ENCODE measurements around the gene UNC13D. TPM values are rescaled to one million over a fixed set of nuclear protein-coding genes. Genes with fewer than 3 reads are reported as not detected.
A peak's percentile ranks its signal among the peaks of the same experiment; 100 is the strongest.
"Not testable (repeated sequence)": the region's sequence is repeated elsewhere in the genome, so short reads cannot be mapped to it uniquely, and the experiment has no call there.

Gene UNC13D
- polyA plus RNA-seq, 3 donors = 4.5 to 6.9 (median 5.5) TPM

DNA sequence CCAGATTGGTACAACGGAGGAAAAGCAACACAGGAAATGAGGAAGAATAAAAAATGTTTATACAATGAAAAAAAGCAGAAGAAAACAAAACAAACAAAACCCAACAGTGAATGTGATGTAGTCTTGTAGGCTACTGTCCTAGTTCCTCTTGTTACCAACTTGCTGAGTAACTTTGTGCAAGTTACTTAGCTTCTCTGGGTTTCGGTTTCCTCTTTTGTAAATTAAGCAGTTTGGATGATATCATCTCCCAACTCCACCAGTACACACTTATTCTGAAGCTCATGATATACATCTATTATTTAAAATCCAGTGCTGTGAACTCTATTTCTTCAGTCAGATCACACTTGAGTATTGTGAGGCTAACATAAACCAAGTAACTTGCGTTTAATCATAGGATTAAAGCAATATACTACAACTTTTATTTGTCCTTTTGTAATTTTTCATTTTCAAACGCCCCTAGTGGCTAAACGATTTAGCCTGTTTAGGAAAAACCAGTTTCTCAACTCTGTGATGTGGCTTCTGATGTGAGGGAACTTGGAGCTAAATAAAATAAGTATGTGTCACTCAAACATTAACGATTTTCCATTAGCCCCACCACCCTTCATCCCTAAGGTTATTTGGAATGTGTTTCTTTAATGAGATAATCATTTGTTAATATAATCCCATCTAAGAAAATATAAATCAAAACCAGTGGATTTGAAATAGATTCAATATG is 61.0 kb downstream of the UNC13D start:
- DNase-seq (ENCODE audit: extremely low read depth in 1 of 11, low read depth in 9 of 11, low spot score in 4 of 11) = peak in 1 of 11 donors; percentile 77

DNA sequence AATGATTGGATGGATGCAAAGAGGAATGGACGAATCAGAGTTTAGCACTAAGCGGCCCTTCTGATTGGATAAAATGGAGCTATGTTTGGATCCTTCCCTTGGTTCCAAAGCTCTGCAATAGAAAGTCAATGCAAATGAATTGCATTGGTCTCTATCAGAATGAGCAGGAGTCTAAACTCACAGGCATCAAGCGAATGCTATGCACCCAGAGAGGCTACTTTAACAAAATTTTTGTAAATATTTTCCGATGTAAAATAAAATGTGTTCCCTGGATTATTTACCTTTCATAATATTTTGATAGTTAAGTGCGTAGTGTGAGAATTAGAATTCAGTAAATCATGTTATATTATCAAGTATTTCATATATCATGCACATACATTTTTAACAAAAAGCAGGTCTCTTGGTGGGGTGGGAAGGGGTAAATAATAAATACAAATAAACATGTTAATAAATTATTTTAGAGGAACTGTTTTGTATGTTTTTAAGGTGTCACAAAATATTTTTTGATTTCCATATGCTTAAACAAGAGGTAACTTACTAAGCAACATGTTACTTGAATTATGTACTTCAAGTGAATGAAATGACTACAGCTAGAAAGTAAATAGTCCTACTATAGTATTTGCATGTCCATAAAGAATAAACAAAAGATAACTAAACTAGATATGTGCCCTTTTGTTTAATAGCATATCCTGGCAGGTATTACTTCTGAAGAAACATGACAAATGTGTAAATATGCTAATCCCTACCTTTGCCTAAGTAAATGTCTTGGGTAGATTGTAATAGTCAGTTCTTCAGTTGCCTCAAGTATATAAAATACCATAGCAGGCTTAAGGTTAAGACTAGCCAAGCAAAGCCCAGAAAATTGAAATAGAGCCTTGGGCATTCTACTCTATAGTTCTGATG is 64.0 kb downstream of the UNC13D start:
- DNase-seq (ENCODE audit: extremely low read depth in 1 of 11, low read depth in 9 of 11, low spot score in 4 of 11) = no peak

DNA sequence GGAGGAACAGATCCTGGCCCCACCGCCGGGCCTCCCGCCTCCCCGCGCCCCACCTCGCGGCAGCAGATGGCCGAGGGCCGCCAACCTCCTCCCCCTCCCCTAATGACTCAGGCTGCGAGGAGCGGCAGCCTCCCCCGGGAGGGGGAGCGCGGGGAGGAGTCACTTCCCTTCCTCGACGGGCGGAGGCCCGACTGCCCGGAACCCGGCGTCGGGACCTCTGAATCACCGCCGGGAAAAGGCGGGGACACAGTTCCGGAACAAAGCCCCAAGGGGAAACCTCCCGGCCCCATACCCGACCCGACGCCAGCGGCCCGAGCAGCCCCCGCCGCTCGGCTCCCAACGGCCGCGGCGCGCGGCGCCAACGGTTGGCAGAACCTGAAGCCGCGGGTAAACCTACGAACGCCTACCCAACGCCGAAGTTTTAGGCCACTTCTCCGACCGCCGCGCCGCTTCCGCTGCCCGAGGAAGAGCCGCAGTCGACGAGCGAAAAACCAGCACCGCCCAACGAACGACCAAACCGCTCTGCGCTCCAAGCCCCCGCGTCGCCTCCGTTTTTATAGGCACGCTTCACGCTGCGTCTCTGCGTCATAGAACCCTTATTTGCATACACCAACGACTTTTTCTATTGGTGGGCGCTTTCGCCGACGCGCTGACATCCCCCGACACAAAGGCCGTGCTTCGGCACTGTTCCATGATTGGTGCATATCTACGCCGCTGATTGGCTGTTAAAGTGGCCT is 64.8 kb downstream of the UNC13D start:
- DNase-seq (ENCODE audit: extremely low read depth in 1 of 11, low read depth in 9 of 11, low spot score in 4 of 11) = peak; percentile 97 to 100 (median 99)

DNA sequence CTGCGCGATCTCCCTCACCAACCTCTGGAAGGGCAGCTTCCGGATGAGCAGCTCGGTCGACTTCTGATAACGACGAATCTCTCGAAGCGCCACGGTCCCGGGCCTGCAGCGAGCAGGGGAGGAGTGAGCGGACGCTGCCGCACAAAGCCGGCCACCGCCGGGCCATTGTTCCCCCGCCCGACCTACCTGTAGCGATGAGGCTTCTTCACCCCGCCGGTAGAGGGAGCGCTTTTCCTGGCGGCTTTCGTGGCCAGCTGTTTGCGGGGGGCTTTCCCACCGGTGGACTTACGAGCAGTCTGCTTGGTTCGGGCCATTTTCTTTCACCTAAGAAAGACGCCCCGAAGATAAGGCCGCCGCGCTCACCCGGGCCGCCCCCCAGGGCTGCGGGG is 65.3 kb downstream of the UNC13D start:
- DNase-seq (ENCODE audit: extremely low read depth in 1 of 11, low read depth in 9 of 11, low spot score in 4 of 11) = no peak

DNA sequence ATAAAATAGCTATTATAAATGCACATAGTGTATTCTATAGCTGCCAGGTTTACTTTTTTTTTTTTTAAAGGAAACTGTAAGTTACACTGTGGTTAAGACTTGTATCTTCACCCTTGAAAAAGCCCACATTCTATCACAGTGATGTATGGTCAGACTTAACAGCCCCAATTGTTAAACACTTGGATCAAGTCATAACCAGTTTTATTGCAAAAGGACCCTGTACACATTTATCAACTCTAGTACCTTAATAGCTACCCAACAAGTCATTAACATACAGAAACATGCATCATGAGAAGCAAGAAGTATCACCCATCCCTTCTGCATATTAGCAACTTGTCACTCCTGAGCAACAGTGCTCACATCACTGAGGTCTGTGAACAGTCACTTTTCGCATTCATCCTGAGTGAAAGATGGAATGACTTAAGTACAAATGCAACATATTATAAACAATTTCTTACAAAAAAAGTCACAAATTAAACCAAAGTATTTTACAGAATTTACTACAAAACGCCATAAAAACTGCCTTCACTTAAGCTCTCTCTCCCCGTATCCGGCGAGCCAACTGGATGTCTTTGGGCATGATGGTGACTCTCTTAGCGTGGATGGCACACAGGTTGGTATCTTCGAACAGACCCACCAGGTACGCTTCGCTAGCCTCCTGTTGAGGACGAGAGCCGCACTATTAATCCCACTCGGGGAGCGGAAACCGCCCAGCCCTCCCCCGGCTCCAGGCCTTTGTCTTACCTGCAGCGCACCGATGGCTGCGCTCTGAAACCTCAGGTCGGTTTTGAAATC is 65.9 kb downstream of the UNC13D start:
- DNase-seq (ENCODE audit: extremely low read depth in 1 of 11, low read depth in 9 of 11, low spot score in 4 of 11) = not testable (repeated sequence)

DNA sequence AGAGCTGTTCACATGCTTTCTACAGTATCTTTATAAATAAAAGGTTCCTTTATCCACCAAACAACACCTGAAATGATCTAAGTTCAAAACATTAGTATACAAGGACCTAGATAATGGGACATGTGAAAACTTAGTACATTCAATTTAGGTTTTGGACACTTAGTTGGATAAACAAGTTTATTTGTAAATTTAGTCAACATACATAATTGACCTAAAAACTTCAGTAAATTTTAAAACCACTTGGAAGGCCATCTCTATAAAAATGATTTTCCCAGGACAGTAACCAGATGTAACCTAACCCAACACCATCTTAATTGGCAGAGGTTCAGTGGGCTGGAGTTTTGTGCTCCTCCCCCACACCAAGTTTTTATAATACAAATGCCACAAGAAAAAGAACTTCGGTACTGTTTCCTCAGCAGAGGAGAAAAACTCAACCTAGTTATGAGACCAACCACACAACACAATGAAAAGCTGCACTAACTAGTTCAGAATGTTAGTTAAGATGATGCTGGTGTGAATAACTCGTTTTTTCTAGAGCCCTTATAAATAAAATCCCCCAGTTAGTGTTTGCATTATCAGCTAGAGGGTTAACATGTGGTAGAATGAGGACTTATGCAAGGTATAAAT is 66.8 kb downstream of the UNC13D start:
- DNase-seq (ENCODE audit: extremely low read depth in 1 of 11, low read depth in 9 of 11, low spot score in 4 of 11) = no peak

Other genes starting within 250 kb of the UNC13D start
- gene SMIM5, start 211.0 kb downstream of the UNC13D start, polyA plus RNA-seq (ENCODE audit: insufficient read length in 3 of 3) = 10 to 100 TPM in 1 of 3 donors, 1 to 10 TPM in 2; 5.6 to 13.3 (median 5.7) TPM
- 10 to 100 TPM; 34.6 to 52.3 (median 44.1) TPM for gene RECQL5, start 177.2 kb downstream of the UNC13D start, polyA plus RNA-seq (ENCODE audit: insufficient read length in 3 of 3)
- 10 to 100 TPM; 87.6 to 96.1 (median 94.4) TPM for gene SAP30BP, start 177.1 kb downstream of the UNC13D start, polyA plus RNA-seq (ENCODE audit: insufficient read length in 3 of 3)
- gene ITGB4, start 122.9 kb downstream of the UNC13D start, polyA plus RNA-seq (ENCODE audit: insufficient read length in 3 of 3) = 10 to 100 TPM in 2 of 3 donors, 1 to 10 TPM in 1; 9.9 to 14.7 (median 11.1) TPM
- gene GALK1, start 79.2 kb downstream of the UNC13D start, polyA plus RNA-seq (ENCODE audit: insufficient read length in 3 of 3) = 10 to 100 TPM; 19.7 to 37.6 (median 32.9) TPM
- 10 to 100 TPM; 34.1 to 52.2 (median 42.4) TPM for gene UNK, start 59.6 kb downstream of the UNC13D start, polyA plus RNA-seq (ENCODE audit: insufficient read length in 3 of 3)
- 100 to 1,000 TPM in 1 of 3 donors, 10 to 100 TPM in 2; 73.9 to 104 (median 86.0) TPM for gene WBP2, start 10.9 kb upstream of the UNC13D start, polyA plus RNA-seq (ENCODE audit: insufficient read length in 3 of 3)
- 1 to 10 TPM; 5.1 to 9.3 (median 9.3) TPM for gene TRIM47, start 34.2 kb upstream of the UNC13D start, polyA plus RNA-seq (ENCODE audit: insufficient read length in 3 of 3)
- gene TRIM65, start 52.5 kb upstream of the UNC13D start, polyA plus RNA-seq (ENCODE audit: insufficient read length in 3 of 3) = 10 to 100 TPM; 11.2 to 18.4 (median 15.5) TPM
- gene MRPL38, start 60.5 kb upstream of the UNC13D start, polyA plus RNA-seq (ENCODE audit: insufficient read length in 3 of 3) = 10 to 100 TPM; 68.1 to 97.2 (median 95.4) TPM
- gene FBF1, start 96.6 kb upstream of the UNC13D start, polyA plus RNA-seq (ENCODE audit: insufficient read length in 3 of 3) = 10 to 100 TPM in 2 of 3 donors, 1 to 10 TPM in 1; 7.5 to 14.4 (median 12.4) TPM
- gene ACOX1, start 134.8 kb upstream of the UNC13D start, polyA plus RNA-seq (ENCODE audit: insufficient read length in 3 of 3) = 10 to 100 TPM; 31.0 to 37.8 (median 32.4) TPM
- 10 to 100 TPM; 19.5 to 26.9 (median 23.3) TPM for gene TEN1, start 134.8 kb upstream of the UNC13D start, polyA plus RNA-seq (ENCODE audit: insufficient read length in 3 of 3)
- 10 to 100 TPM; 12.7 to 26.6 (median 15.7) TPM for gene CDK3, start 156.5 kb upstream of the UNC13D start, polyA plus RNA-seq (ENCODE audit: insufficient read length in 3 of 3)
- gene EVPL, start 182.9 kb upstream of the UNC13D start, polyA plus RNA-seq (ENCODE audit: insufficient read length in 3 of 3) = 10 to 100 TPM; 13.5 to 25.8 (median 19.3) TPM
- gene SRP68, start 228.1 kb upstream of the UNC13D start, polyA plus RNA-seq (ENCODE audit: insufficient read length in 3 of 3) = 100 to 1,000 TPM; 101 to 122 (median 118) TPM
- gene GALR2, start 230.4 kb upstream of the UNC13D start, polyA plus RNA-seq (ENCODE audit: insufficient read length in 3 of 3) = 1 to 10 TPM in 1 of 3 donors, under 1 TPM in 2; 0.28 to 1.8 (median 0.29) TPM
- 10 to 100 TPM in 2 of 3 donors, 1 to 10 TPM in 1; 8.5 to 24.6 (median 15.8) TPM for gene ZACN, start 234.8 kb upstream of the UNC13D start, polyA plus RNA-seq (ENCODE audit: insufficient read length in 3 of 3)

All from renal cortex interstitium (tissue), 11 donors.